GM18526 (cell line): ENCODE measurements around the gene OR4K17.

Experiments
- POLR2A ChIP-seq: IDR thresholded peaks from 3 replicates; pipeline ENCODE4 v1.6.1; 2011; ENCODE audit not compliant: insufficient read length; ENCODE audit errors: extremely low read depth

OR4K17 gene, protein sequence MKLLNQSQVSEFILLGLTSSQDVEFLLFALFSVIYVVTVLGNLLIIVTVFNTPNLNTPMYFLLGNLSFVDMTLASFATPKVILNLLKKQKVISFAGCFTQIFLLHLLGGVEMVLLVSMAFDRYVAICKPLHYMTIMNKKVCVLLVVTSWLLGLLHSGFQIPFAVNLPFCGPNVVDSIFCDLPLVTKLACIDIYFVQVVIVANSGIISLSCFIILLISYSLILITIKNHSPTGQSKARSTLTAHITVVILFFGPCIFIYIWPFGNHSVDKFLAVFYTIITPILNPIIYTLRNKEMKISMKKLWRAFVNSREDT

DNA sequence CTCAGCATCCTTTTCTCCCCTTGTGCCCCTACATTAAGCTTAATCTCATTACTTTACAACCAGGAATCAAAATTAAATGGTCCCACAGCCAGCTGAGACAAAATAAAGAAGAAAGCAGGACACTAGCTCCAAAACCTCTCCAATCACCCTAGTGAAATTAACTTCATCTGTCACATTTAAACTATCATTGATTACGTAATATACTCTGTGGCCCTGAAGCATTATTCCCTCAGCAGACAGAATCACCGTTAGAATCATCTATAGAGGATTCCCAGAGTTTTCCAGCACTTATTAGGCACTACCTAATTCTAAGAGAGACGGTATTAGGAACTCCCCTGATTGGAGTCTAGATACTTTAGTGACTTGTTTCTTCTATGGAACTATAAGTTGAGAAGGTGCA is at the start of gene OR4K17:
Gene OR4K17, plus strand, starts transcription at position 302 of the 400 bp plus-strand sequence. CDS start 6,761 bp downstream, outside the sequence.
- TF ChIP-seq POLR2A, result no peak

GRCh38 chr14:20092050-20092449 is 18.5 kb upstream of the OR4K17 start:
- no peak for TF ChIP-seq POLR2A

DNA sequence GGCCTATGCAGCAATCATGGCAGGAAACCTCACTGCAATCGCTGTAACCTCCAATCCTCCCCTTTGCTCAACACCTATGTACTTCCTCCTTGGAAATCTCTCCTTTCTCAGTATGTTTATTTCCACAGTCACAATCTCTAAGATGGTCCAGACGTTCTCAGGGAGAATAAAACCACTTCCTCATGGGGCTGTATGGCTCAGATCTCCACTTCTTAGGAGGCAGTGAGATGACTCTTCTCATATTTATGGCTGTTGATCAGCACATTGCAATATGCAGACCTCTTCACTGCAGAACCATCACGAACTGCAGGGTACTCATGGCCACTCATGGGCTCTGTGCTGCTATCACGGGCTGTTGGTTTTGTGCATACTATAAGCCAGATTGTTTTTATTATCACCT is 17.1 kb upstream of the OR4K17 start:
- TF ChIP-seq POLR2A, result no peak

DNA sequence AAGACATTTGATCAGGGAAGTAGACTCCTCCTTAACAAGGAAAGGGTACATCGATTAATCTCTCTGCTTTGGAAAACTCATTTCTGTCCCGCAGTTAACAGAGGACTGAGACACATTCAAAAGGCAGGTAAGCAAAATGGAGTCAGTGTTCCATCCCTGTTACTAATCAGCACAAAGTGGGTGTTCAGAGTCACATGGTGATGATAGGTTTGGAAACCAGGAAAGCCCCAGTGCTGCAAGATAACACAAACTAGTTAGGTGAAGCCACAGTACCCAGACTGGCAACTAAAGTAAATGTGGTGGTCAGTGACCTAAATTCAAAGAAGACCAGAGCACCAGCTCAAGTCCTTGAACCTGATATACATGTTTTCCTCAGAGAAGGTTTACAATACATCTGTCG is 1.8 kb downstream of the OR4K17 start:
- TF ChIP-seq POLR2A, result no peak

- no peak for TF ChIP-seq POLR2A
Measured at GRCh38 chr14:20116748-20117147, 6.2 kb downstream of the OR4K17 start.

DNA sequence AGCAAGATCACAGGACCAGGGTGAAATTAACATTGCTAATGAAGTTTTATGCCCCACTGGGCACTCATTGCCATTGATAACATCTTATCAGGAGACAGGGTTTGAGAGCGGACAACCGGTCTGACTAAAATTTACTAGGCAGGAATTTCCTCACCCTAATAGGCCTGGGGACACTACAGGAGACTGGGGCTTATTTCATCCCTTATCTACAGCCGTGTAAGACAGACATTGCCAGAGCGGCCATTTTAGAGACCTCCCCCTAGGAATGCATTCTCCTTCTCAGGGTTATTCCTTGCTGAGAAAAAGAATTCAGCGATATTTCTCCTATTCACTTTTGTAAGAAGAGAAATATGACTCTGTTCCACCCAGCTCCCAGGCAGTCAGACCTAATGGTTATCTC is 8.3 kb downstream of the OR4K17 start:
- no peak for TF ChIP-seq POLR2A

GRCh38 chr14:20138520-20138919 is 28.0 kb downstream of the OR4K17 start, which contains the start of gene OR4N5:
OR4N5 (plus strand) TSS chr14:20138820; CDS start chr14:20143736, 4,916 bp downstream.
- TF ChIP-seq POLR2A, result no peak

DNA sequence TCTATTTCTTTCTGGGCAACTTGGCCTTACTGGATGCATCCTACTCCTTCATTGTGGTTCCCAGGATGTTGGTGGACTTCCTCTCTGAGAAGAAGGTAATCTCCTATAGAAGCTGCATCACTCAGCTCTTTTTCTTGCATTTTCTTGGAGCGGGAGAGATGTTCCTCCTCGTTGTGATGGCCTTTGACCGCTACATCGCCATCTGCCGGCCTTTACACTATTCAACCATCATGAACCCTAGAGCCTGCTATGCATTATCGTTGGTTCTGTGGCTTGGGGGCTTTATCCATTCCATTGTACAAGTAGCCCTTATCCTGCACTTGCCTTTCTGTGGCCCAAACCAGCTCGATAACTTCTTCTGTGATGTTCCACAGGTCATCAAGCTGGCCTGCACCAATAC is 33.4 kb downstream of the OR4K17 start:
- TF ChIP-seq POLR2A, result no peak

DNA sequence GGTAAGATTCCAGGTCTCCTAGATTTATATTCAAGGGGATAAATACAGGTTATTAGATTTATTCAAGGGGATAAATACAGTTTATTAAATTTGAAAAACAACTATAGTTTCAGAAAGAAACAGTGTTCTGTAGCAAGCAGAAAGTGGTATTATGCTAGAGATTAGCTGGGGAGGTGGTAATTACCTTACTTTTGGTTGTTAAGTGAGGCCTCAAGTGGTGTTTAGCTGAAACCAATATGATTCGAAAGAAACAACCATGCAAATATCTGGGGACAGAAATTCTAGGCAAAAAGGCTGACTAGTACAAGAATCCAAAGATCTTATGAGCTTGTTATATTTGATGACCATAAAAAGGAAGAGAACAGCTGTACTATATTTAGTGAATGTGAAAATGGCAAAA is 34.3 kb downstream of the OR4K17 start:
- no peak for TF ChIP-seq POLR2A

DNA sequence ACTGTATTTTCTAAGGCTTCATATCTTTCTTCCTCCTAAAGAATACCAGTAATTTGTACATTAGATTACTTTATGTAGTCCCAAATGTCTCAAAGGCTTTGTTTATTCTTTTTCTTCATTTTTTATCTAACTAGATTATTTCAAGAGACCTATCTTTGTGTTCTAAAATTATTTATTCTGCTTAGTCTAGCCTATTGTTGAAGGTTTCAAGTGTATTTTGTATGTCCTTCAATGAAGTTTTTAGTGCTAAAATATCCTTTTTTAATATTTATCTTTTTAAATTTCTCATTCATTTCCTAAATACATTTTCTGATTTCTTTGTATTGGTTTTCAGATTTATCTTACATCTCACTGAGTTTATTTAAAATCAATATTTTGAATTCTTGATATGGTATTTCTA is 53.9 kb downstream of the OR4K17 start:
- no peak for TF ChIP-seq POLR2A

DNA sequence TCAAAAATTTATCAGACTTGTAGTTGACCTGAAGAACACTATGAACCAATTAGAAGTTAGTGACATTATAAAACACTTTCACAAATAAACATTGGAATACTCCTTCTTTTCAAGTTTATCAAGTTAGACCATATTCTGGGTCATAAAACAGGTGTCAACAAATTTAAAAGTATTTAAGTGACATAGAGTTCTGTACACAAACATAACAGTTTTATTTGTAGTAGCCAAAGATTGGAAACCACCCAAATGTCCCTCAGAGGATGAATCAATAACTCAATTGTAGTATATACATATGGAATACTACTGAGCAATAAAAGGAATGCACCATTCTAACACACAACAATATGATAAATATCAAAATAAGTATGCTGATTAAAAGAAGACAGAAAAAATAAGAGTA is 56.6 kb downstream of the OR4K17 start:
- TF ChIP-seq POLR2A, result no peak
